GM19351 (cell line): ENCODE results near the gene AZU1.

Source experiments
- ATAC-seq: cut with Tn5 transposase; IDR thresholded peaks from one replicate; pipeline ENCODE4 v1.9.1; 2021; ENCODE audit warnings: mild to moderate bottlenecking, moderate library complexity; ENCODE audit not compliant: unreplicated experiment

The AZU1 gene

DNA sequence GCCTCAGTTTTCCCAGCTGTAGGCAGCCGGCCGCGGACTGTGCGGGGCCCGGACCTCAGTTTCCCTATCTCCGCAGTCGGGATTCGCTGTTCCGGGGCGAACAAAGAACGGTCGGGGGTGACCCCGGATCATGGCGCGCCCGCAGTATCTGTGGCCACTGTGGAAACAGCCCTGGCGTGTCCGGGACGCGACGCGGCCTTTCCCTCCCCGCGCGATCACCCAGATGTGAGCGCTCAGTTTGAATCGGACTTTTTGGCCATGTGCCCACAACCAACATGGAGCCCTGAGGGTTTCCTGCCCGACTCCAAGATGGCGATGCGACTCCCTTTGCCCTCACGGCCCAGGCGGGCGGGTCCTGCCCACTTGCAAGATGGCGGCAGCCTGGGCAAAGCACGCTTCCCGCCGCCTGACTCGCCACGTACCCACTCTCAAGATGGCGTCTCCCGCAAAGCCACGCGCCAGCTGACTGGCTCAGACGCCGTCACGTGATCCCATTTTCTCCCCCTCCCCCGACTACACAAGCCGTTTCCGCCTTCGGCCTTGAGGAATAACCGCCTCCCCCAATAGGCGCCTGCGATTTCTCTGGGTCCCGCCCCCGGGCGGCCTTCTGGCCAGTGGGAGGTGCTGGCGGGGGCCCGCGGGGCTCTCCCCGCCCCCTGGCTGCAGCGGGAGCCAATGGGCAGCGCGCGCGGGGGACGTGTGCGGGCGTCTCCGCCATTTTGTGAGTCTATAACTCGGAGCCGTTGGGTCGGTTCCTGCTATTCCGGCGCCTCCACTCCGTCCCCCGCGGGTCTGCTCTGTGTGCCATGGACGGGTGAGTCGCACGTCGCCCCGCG is 30.7 kb upstream of the AZU1 start, which contains the start of gene PTBP1:
TSS of gene PTBP1 (plus strand) at position 761 of the 836 bp plus-strand sequence. CDS start at position 807, 46 bp downstream.
- ATAC-seq, result peak; percentile 75

DNA sequence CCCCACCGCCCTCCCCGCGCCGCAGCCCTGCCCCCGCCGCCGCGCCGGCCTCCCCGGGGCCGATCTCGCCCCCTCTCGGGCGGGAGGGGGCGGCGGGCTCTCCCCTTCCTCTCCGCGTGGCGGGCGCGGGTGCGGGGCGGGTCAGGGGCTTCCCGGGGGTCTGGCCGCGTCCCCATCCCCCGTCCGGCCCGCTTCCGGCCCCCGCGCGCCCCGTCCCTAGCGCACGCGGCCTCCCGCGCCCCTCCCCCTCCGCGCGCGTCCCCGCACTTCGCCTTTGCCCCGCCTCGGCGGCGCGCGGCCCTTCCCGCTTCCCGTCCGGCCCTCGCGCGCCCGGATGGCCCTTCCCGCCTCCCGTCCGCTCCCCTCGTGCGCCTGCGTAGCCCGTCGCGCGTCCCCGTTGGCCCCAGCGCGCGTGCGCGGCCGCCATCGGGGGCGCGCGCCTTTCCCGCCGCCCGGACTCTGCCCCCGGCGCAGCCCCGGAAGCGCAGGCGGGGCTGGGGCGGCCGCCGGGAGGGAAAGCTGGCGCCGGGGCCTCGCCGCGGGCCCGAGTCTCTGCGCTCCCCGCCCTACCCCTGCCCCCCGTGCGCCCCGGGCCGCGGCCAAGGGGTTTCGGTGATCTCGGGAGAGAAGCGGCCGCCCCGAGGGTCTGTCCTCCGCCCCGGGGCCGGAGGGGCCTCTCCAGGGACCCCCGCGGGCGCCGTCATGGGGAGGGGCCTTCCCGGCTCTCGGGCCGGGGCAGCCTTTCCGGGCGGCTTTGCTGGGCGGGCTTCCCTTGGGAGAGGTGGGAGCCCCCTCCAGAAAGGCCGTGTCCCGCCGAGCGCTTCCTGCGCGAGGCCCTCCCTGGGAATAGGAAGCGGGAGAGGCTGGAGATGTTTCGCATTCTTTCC is 29.9 kb upstream of the AZU1 start:
- ATAC-seq, result peak; percentile 43

DNA sequence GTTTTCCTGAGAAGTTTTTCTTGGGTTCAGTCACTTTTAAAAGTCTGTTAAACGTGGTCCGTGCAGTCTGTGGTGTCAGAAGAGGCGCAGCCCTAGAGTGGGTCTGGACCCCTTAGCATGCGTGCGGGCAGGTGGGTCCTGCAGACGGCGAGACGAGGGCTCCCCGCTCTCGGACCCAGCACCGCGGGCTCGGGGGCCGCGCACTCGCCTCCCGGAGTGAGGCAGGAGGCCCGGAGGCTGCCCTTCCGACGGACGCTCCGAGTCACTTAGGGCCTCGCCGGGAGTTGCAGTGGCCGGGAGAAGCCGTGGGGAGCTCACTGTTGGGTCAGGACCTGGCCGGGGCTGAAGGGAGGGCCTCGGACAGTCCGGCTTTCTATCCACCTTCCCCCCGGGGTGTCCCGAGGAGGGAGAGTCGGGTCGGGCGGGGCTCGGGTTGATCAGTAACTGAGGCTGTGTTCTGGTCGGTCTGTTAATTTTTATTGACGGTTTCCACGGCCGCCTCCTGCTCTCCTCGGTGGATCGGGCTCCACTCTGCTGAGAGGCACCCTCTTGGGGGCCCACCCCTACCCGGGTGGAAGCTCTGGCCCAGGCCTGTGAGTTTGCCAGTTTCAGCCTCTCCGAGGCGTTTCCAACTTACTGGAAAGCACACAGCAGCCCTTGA is 29.1 kb upstream of the AZU1 start:
- no peak for ATAC-seq

- no peak for ATAC-seq
Observed at GRCh38 chr19:799076-799881, 28.4 kb upstream of the AZU1 start.

DNA sequence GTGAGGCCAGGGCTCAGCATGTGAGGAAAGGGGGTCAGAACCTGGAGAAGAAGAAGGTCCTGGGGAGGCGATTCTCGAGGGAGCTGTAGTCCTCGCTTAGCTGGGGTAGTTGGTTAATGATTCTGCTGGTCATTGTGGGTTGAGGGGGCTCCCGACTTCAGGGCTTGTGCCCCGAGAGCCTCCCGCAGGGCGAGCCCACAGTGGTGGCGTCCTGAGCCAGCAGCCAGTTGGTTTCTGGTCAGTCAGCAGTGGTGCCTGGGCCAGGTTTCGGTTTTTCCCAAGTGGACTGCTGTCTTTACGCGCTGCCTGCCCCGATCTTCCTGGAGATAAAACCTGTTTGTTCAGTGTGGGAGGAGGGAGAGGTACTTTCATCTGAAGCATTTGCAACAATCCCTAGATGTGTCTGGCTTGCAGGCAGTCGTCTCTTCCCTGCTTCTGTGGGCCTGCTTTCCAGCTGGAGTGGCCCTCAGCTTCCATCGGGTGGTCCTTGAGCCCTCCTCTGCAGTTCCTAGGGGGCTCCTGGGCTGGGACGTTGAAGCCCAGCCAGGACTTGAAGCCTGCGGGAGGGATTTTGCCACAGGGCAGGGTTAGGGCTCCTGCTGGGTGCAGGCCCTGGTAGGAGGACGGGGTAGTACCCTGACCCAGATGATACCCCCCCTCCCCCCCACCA is 27.1 kb upstream of the AZU1 start:
- no peak for ATAC-seq

DNA sequence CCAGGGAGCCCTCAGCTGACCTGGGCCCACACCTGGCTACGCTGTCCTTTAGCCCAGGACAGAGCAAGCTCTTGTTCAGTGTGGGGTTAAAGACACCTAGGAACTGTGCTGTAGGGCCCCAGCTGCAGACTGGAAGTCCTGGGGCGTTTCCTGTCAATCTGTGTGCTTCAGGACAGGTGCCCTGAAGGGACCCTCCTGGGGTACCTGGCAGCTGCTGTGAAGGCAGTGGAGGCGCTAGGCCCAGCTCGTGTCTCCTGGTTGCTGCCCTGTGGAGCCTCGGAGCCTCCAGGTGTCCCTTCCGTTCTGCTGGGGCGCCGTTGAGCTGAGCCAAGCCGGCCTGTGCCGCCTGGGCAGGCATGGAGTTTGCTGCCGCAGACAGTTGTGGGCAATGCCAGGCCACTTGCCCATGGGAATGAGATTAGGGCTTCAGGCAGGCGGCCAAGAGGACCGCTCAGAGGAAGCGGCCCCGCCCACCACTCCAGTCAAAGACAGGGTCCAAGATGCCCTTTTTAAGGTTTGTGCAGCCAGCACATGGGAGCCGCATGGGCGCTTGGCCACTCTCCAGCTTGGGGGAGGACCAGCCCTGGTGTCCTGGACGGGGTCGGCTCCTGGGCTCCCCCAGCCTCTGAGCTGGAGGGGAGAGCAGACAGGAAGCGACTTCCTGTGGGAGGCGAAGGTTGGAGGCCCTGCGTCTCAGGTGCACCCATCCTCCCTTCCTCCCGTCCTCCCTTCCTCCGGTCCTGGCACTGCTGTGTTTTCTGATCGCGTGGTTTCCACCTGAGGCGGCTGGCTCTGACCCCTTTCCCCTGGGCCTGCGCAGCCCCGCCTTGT is 26.4 kb upstream of the AZU1 start:
- ATAC-seq, result no peak

- no peak for ATAC-seq
Observed at GRCh38 chr19:801861-802497, 25.7 kb upstream of the AZU1 start.

GRCh38 chr19:802498-803098 is 25.0 kb upstream of the AZU1 start:
- no peak for ATAC-seq

- ATAC-seq, result no peak
Observed at GRCh38 chr19:803099-803561, 24.5 kb upstream of the AZU1 start.

DNA sequence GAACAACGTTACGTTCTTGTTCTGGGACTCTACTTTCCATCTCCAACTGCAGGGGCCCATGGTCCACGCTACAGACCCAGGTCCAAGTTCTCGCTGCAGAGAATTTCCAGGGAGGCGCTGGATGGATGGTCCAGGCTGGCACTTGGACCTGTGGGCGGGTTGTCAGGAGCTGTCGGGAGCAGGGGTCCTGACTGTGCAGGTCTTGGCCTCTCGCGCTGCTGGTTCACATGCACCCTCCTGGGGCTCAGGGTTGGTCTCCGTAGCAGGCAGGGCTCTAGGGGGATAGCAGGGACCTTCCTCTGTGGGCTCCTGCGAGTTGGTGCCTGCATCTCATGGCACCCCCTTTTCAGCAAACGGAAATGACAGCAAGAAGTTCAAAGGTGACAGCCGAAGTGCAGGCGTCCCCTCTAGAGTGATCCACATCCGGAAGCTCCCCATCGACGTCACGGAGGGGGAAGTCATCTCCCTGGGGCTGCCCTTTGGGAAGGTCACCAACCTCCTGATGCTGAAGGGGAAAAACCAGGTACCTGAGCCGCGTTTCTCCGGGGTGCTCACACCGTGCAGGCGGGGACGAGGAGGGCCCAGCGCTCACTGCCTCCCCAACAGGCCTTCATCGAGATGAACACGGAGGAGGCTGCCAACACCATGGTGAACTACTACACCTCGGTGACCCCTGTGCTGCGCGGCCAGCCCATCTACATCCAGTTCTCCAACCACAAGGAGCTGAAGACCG is 23.8 kb upstream of the AZU1 start:
- no peak for ATAC-seq

DNA sequence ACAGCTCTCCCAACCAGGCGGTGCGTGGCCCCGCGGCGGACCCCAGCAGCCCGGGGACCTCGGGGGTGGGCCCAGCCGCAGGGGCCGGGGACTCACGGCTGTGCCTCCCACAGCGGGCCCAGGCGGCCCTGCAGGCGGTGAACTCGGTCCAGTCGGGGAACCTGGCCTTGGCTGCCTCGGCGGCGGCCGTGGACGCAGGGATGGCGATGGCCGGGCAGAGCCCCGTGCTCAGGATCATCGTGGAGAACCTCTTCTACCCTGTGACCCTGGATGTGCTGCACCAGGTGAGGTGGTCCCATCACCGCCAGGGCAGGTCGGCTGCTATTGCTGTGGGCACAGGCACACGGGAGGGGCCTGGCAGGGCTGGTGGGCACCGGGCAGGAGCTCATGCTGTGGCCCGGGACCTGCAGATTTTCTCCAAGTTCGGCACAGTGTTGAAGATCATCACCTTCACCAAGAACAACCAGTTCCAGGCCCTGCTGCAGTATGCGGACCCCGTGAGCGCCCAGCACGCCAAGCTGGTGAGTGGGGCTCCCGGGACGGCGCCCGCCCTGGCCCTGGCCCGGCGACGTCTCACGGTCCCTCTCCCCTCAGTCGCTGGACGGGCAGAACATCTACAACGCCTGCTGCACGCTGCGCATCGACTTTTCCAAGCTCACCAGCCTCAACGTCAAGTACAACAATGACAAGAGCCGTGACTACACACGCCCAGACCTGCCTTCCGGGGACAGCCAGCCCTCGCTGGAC is 23.0 kb upstream of the AZU1 start:
- ATAC-seq, result no peak

GRCh38 chr19:805166-805551 is 22.5 kb upstream of the AZU1 start:
- no peak for ATAC-seq

- no peak for ATAC-seq
Observed at GRCh38 chr19:805600-806550, 21.8 kb upstream of the AZU1 start.

DNA sequence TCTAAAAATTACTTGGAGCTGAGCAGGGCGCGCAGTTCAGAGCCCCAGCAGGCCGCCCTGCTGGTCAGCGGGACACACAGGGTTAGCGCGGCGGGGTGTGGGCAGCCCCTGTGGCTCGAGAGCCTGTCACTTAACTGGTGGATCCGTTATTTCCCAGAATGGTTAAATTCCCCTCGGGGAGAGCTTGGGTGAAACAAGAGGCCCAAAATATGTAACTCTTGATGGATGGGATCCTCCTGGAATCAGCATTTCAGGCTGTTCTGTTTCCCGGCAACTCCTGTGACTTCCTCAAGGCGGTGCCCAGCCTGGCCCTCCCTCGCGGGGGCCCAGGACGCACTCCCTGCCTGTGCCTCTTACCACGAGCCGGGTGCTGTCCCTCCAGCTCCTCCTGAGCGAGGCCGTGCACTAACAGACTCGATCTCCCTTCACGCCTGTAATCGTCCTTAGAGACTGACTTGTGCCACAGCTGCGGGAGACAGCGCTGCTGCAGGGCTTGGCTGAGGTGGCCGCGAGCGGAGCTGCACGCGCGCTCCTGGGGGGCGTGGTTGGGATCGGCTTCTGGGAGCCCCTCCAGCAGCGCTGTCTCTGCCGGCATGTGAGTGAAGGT is 20.7 kb upstream of the AZU1 start:
- ATAC-seq, result no peak
